Mesenteric fat pad (tissue), 1 donor: Measurements from ENCODE around the gene SLC9A2. TPM values are rescaled to one million over a fixed set of nuclear protein-coding genes. Genes with fewer than 3 reads are reported as not detected.

ENCODE experiments used
- DNase-seq: peaks from one replicate; pipeline ENCODE4 v3.0.0-alpha.2; 2020; ENCODE audit warnings: low spot score
- total RNA-seq: library from RNA; stranded (reverse); fragmentation: NEBNext Ultra II Directional; extraction: Animal tissue kit (Norgen Biotek cat#: 25700); gene quantifications from one replicate; pipeline ENCODE4 v1.2.1, GENCODE V29; 2021
- donor health status: DM: yes; HTN: yes; CAD: no.

Gene SLC9A2
- total RNA-seq, 1 donor from 2014 or later: not detected

DNA sequence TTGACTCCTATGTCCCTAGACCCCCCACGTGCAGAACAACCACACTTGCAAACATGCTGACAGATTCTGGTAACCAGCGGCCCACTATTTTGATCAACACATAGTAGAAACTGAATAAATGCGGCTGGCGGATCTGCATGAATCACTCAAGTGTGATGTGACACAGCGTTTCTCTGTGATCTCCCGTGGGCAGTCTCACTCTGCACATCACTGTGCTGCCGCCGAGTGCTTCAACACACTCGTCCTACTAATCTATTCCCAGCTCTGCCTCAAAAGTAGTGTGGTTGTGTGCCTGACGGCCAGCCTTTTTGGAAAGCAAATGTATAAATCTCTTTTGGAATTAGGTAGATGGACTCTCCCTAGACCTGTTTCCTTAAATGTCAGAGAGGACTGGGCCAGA is 105.2 kb downstream of the SLC9A2 start:
- DNase-seq: no peak

DNA sequence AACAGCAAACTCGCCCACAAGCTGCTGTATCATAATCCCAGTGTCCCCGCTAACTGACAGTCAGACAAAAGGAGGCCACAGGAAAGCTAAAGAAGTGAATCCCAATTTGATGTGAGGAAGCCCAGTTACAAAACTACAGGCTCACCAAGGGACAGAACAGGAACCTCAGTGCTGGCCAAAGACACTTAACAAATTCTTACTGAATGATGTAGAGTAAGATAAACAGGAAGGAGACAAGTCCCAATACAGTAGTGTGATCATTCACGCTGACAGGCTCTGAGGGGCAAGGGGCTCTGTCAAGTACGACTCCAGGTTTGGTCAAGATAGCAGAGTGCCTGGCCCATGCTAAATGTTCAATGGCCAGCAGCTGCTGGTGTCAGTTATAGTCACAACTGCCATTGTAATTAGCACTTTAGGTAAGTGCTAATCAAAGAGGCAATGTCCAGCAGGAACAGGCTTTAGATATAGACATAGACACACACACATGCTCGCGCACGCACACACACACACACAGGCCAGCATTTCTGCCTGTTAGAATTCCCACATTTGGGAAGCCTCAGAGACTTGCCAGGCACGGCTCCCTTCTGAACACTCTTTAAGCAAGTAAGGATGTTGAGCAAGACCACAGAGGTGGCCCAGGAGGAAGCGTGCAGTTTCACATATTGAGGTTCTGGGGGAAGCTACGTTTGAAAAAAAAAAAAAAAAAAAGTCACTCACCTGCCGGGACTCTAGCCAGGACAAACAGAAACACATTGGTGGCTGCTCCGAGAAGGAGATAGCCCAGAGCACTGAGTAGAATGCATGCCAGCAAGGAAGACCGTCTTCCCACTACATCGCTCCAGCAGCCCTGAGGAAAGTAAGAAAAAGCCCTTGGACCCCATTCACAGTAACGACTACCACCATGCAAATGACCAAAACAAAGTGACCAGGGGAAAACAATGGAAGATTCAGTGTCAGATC is 107.1 kb downstream of the SLC9A2 start:
- DNase-seq: no peak

DNA sequence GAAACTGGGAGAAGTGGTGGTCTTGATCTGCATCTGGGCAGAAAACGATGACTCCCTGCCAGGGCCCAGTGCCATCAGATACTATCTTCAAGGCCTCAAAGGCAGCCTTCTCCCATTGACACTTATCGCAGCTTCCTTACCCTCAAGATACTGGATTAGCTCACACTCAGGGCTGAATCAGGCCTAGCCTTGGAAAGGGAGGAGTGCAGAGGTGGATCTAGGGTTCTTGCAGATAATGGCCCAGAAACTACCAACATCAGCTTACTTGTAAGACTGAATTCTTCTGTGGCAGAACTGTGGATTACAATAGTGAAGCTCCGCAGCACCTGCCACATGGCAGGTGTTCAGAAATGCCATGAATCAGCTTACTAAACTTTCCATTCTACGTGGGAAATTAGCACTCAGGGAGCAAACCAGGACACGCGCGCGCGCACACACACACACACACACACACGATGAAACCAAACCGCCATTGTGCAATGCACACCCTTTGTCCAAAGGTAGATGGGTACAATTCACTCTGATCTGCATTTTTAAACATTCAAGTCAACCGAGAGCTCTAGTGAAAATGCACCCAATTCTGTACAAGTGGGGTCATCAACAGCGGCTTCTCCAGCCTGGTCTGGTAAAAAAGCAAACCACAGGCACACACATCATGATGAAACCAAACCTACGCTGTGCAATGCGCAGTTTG is 116.2 kb downstream of the SLC9A2 start:
- no peak for DNase-seq

- DNase-seq: no peak
Observed at GRCh38 chr2:102736110-102736409, 116.7 kb downstream of the SLC9A2 start.

DNA sequence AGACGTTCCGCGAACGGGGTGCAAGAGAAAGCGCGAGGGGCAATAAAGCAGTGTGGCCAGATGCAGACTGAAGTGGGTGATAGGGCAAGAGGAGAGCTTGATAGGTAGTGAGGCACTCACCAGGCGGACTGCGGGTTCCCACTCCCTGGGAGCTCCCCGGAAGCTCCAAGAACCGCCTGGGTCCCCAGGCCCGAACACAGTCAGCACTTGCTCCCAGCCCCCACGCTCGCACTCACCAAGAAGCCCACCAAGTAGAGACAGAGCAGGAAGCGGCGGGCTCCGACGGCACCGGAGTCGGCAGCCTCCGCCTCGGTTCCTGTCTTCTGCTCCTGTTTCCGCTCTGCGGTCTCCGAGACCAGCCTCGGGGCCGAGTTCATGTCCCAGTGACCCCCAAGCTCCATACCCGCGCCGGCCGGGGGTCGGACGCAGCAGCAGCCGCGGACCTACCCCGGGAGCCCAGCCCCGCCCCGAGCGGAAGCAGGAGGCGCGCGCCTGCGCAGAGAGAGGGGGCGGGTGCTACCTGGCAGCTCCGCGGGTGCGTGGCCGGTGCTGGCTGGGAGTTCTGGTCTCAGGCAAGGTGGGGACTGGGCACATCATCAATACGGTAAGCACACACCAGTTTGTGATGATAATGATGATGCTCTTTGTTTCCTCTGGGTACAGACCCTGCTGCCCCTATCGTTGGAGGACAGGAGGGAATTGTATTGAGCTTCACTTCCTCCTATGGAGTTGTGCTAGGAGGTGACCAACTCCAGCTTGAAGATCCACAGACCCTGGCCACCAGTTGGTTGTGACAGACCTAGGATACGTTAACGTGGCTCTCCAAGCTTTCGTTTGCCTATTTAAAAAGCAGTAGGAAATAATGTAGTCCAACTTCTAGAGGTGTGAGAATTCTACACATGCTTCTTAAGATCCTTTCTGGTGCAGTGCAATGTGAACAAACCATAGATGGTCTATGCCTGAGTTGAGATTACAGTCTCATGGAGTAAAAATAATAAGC is 117.4 kb downstream of the SLC9A2 start:
- DNase-seq: peak; percentile 95

DNA sequence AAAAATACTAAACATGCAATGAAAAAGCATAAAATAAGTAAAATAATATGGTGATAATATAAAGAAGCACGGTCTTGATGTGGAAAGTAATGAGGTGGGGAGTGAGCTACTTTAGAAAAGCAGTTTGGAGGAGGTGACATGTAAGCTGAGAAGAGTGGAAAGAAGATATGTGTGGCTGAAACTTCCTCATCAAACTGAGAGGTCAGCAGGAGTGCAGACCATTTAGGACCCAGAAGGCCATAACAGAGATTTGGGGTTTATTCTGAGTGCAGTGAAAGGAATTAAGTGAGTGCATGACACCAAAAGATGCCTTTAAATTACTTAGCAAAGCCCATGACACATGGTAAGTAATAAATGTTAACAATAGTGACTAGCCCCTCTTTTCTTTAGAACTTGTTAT is 118.1 kb downstream of the SLC9A2 start:
- DNase-seq: no peak

DNA sequence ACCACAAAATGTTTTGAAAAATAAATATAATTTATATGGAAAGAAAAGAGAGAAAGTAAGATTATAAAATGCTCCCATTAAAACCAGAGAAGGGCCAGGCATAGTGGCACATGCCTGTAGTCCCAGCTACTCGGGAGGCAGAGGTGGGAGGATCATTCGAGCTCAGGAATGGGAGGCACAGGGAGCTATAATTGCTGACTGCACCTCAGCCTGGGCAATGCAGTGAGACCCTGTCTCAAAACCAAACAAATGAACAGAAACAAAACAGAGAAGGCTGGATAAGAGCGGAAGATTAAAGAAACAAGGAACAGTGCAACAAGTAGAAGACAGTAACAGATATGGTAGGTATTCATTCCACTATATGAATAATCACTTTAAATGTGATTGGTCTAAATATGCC is 123.9 kb downstream of the SLC9A2 start:
- no peak for DNase-seq

GRCh38 chr2:102748107-102748506 is 128.8 kb downstream of the SLC9A2 start:
- no peak for DNase-seq

GRCh38 chr2:102749938-102750337 is 130.6 kb downstream of the SLC9A2 start:
- DNase-seq: no peak

DNA sequence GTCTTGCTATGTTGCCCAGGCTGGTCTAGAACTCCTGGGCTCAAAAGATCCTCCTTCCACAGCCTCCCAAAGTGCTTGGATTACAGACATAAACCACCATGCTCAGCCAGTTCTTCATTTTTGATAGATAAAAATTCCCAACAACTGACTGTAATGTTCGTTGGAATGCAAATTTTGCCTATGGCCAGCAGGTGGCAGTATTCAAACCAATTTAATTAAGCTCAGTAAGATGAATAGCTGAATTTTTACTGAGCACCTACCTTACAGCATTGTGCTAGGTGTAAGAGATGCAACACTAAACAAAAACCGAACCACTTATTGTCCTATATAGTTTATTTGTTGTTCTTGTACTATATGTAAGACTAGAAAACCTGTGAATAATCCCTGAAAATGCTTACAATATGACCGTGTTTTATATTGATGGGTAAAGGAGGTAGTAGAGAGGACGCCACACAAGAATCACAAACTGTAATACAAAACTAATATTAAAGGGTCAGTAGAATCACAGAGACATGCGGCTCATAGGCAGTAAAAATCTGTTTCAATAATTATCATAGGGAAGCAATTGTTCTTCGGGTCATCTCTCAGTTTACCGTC is 134.3 kb downstream of the SLC9A2 start:
- DNase-seq: no peak

- no peak for DNase-seq
Observed at GRCh38 chr2:102754456-102755145, 135.2 kb downstream of the SLC9A2 start.

GRCh38 chr2:102755284-102755683 is 135.9 kb downstream of the SLC9A2 start:
- no peak for DNase-seq

DNA sequence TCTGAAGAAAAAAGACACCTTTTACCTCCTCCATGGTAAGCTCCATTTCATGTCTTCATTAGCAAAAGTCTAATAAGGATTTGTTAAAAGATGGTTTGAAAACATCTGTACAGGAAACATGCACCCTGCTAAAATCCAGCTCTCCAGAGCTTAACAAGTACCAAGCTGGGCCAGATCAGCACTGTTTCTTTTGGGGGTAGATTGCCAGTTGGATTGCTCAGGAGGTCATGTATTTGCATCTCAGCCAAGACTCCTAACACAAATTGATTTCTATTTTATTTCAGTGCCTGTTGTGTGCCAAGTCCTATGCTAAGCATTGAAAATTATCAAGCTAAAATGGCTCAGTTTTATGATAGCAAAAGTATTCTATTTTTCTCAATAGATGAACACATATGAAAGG is 139.1 kb downstream of the SLC9A2 start:
- DNase-seq: no peak

Other genes with a start within 250 kb of the SLC9A2 start
- 13.8 TPM for gene IL18RAP, start 196.4 kb upstream of the SLC9A2 start, total RNA-seq
- not detected for gene SLC9A4, start 146.3 kb upstream of the SLC9A2 start, total RNA-seq
- gene TMEM182, start 142.5 kb downstream of the SLC9A2 start, total RNA-seq: 1.6 TPM